HCT116 (cell line): ENCODE results near the gene PHF19. TPM values are rescaled to one million over a fixed set of nuclear protein-coding genes. Genes with fewer than 3 reads are reported as not detected.

Experiments used
- ATAC-seq: fragments of 200-7000 bp; cut with Tn5 transposase; 2 replicates; pipeline ENCODE4 v1.9.1; 2020; ENCODE audit warnings: mild to moderate bottlenecking, moderate library complexity
- BruUV-seq: library from RNA; stranded (reverse); fragments of 400-500 nt; replicated peaks from 2 replicates; lab custom pipeline; 2021; lab: Mats Ljungman, UMichigan
- CTCF ChIA-PET: fragments of 300-600 bp; sonication (Branson Sonifier 250); formaldehyde crosslinking; loops from one replicate; lab custom pipeline; 2021; ENCODE audit warnings: antibody characterized with exemption; lab: Charles Lee
- POLR2A ChIA-PET: fragments of 300-600, 350-600 bp; sonication (Branson Sonifier 250); formaldehyde crosslinking; loops from one replicate; lab custom pipeline; 2021; ENCODE audit warnings: antibody characterized with exemption; lab: Charles Lee
- RAD21 ChIA-PET, 2 experiments: fragments of 300-600 bp; sonication (Branson Sonifier 250); formaldehyde crosslinking; loops; one replicate each; lab custom pipeline; 2023; ENCODE audit warnings: low total read pairs in 2 of 2; ENCODE audit not compliant: uncharacterized antibody in 2 of 2, unreplicated experiment in 2 of 2, low non-redundant PET in 1 of 2; lab: Charles Lee
- DNase-seq: peaks from one replicate; pipeline ENCODE4 v3.0.0-alpha.2; 2010; ENCODE audit warnings: low read depth, low spot score
- H2AFZ ChIP-seq: fragments of 200-600 bp; shearing (Covaris generic), sonication (generic); 2 replicates; pipeline ENCODE4 v1.6.1; 2017; ENCODE audit warnings: low read depth, mixed run types, mixed read lengths, antibody characterized with exemption, low read length; ENCODE audit not compliant: poor library complexity, severe bottlenecking
- H3K27ac ChIP-seq: 2 replicates; pipeline ENCODE4 v1.5.1; 2012; ENCODE audit warnings: low read depth, low read length
- H3K27me3 ChIP-seq: fragments of 200-600 bp; sonication (generic); 2 replicates; pipeline ENCODE4 v1.6.1; 2016; ENCODE audit warnings: mixed run types, low read length, mixed read lengths; ENCODE audit not compliant: insufficient read depth
- H3K36me3 ChIP-seq, 2 experiments: fragments of 200-500 bp in 1 of 2; fragments of 200-600 bp in 1 of 2; sonication (Bioruptor generic) in 1 of 2; sonication (generic) in 1 of 2; 2 replicates each; pipeline versions ENCODE4 v1.5.1 to v1.6.1; 2014 to 2016; ENCODE audit warnings: low read length in 2 of 2, inconsistent platforms in 1 of 2, mixed read lengths in 1 of 2, mixed run types in 1 of 2; ENCODE audit not compliant: insufficient read depth in 2 of 2, control insufficient read depth in 1 of 2
- H3K4me1 ChIP-seq, 2 experiments: fragments of 200-600 bp in 1 of 2; sonication (generic) in 1 of 2; 2 replicates each; pipeline versions ENCODE4 v1.5.1 to v1.6.1; 2012 to 2017; ENCODE audit warnings: low read length in 2 of 2, inconsistent platforms in 1 of 2, mild to moderate bottlenecking in 1 of 2, mixed read lengths in 1 of 2, mixed run types in 1 of 2, moderate library complexity in 1 of 2; ENCODE audit not compliant: insufficient read depth in 2 of 2, control insufficient read depth in 1 of 2
- H3K4me2 ChIP-seq: fragments of 200-600 bp; sonication (generic); 2 replicates; pipeline ENCODE4 v1.6.1; 2017; ENCODE audit warnings: mixed run types, low read length, mixed read lengths
- H3K4me3 ChIP-seq, 2 experiments: fragments of 200-600 bp in 1 of 2; sonication (generic) in 1 of 2; replicated peaks in 1 of 2; 2 replicates each; pipeline ENCODE4 v1.5.1; 2011 to 2016; ENCODE audit warnings: low read length in 2 of 2, control low read depth in 1 of 2, low read depth in 1 of 2, mild to moderate bottlenecking in 1 of 2, mixed read lengths in 1 of 2, mixed run types in 1 of 2
- H3K79me2 ChIP-seq: fragments of 200-600 bp; sonication (generic); 2 replicates; pipeline ENCODE4 v1.6.1; 2017; ENCODE audit warnings: mild to moderate bottlenecking, mixed run types, low read length, moderate library complexity, mixed read lengths; ENCODE audit not compliant: insufficient read depth
- H3K9ac ChIP-seq: fragments of 200-600 bp; sonication (generic); 2 replicates; pipeline ENCODE4 v1.6.1; 2016; ENCODE audit warnings: low read length, mixed read lengths
- H3K9me2 ChIP-seq: fragments of 200-600 bp; sonication (generic), shearing (Covaris generic); 2 replicates; pipeline ENCODE4 v1.6.1; 2017; ENCODE audit warnings: mixed run types, mild to moderate bottlenecking, moderate library complexity; ENCODE audit not compliant: insufficient read depth
- H3K9me3 ChIP-seq, 2 experiments: fragments of 200-500 bp in 1 of 2; fragments of 200-600 bp in 1 of 2; sonication (Bioruptor generic) in 1 of 2; sonication (generic) in 1 of 2; 2 replicates each; pipeline ENCODE4 v1.6.1; 2014 to 2017; ENCODE audit warnings: low read length in 2 of 2, mixed read lengths in 2 of 2, inconsistent platforms in 1 of 2, low read depth in 1 of 2, mild to moderate bottlenecking in 1 of 2, mixed run types in 1 of 2, moderate library complexity in 1 of 2; ENCODE audit not compliant: control insufficient read depth in 1 of 2, insufficient read depth in 1 of 2
- H4K20me1 ChIP-seq: fragments of 200-600 bp; sonication (generic), shearing (Covaris generic); 2 replicates; pipeline ENCODE4 v1.6.1; 2017; ENCODE audit warnings: mixed run types, mild to moderate bottlenecking, moderate library complexity; ENCODE audit not compliant: insufficient read depth
- CBX3 ChIP-seq: IDR thresholded peaks from 2 replicates; pipeline ENCODE4 v1.6.1; 2012; ENCODE audit warnings: low read depth
- ELF1 ChIP-seq: IDR thresholded peaks from 2 replicates; pipeline ENCODE4 v1.6.1; 2012; ENCODE audit warnings: low read depth, borderline replicate concordance
- EZH2phosphoT487 ChIP-seq: fragments of 200-600 bp; IDR thresholded peaks from 2 replicates; pipeline ENCODE4 v1.6.1; 2018; ENCODE audit warnings: antibody characterized with exemption, borderline replicate concordance
- POLR2AphosphoS5 ChIP-seq: IDR thresholded peaks from 2 replicates; pipeline ENCODE4 v1.6.1; 2011; ENCODE audit warnings: mild to moderate bottlenecking, low read depth, low read length, moderate library complexity
- RAD21 ChIP-seq: IDR thresholded peaks from 2 replicates; pipeline ENCODE4 v1.6.1; 2012; ENCODE audit warnings: low read depth, mild to moderate bottlenecking
- SIN3A ChIP-seq: IDR thresholded peaks from 2 replicates; pipeline ENCODE4 v1.6.1; 2012; ENCODE audit warnings: low read depth
- SP1 ChIP-seq: IDR thresholded peaks from 2 replicates; pipeline ENCODE4 v1.6.1; 2012; ENCODE audit warnings: low read depth
- intact Hi-C: fragments of 100-400 bp; cut with micrococcal nuclease; formaldehyde crosslinking; loops from 2 replicates; pipeline ENCODE4 v1.10.0; 2022
- total RNA-seq: library from RNA; stranded (reverse); gene quantifications from one replicate; pipeline ENCODE4 v1.2.1, GENCODE V29; 2021; ENCODE audit not compliant: unreplicated experiment
- TF ChIP-seq, protein P1 (sequence below): IDR thresholded peaks from 2 replicates; pipeline ENCODE4 v1.6.1; 2012
- TF ChIP-seq, protein P2 (sequence below), 3 experiments: fragments of 200-600 bp in 1 of 3; sonication (generic) in 1 of 3; IDR thresholded peaks in 2 of 3; conservative IDR thresholded peaks in 1 of 3; 2 replicates each; pipeline ENCODE4 v1.5.1; 2012 to 2017; ENCODE audit warnings: low read depth in 2 of 3, low read length in 2 of 3, antibody characterized with exemption in 1 of 3, borderline replicate concordance in 1 of 3, control low read depth in 1 of 3, mild to moderate bottlenecking in 1 of 3, mixed read lengths in 1 of 3, mixed run types in 1 of 3, moderate library complexity in 1 of 3; ENCODE audit not compliant: insufficient read depth in 1 of 3

The PHF19 gene
- total RNA-seq, 1 experiment from 2014 or later = 74.0 TPM

DNA sequence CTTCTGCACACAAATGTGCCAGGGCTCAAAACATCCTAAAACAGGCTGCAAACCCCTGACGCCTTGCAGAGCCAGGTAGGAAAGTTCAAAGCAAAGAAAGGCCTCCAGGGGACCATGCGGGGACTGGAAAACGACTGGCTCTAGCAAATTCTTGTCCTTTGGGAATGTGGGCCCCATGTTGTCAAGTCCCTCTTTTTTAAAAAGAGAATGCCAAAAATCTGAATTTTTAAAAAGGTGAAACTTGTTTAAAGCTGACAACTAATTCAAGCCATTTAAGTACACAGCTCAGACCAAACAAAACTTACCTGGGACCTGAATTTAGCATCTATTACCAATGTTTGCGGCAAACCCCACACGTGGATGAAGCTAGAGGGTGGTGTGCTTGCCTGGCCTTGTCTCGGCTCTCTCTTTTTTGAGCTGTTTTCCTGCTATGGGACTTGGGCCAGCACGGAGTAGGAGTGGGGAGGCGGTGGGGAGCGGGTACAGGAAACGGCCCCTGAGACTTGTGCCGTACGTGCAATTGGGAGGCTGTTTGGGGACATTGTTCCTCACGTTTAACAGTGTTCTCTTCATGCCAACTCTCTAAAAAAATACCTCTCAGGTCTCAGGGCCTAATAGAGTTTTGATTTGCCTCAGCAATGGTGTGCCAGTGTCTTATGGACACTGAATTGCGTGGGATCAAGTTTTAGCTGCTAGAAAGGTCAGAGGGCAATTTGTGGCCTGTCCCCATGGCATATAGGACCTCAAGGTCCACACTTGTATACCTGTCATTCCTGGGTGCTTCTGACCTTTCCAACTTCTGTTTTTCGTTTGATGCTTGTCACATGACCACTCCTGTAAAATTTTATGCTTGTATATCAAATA, 15.1 kb upstream of the PHF19 start:
- Histone ChIP-seq H3K4me2 (no peak overlapping the region), H3K27ac (no peak overlapping the region)
- TF ChIP-seq, protein P1, sequence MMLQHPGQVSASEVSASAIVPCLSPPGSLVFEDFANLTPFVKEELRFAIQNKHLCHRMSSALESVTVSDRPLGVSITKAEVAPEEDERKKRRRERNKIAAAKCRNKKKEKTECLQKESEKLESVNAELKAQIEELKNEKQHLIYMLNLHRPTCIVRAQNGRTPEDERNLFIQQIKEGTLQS = no peak
- TF ChIP-seq SIN3A (no peak), ELF1 (no peak), RAD21 (no peak), POLR2AphosphoS5 (no peak), CBX3 (no peak), EZH2phosphoT487 (no peak), SP1 (no peak)
- TF ChIP-seq, protein P2, sequence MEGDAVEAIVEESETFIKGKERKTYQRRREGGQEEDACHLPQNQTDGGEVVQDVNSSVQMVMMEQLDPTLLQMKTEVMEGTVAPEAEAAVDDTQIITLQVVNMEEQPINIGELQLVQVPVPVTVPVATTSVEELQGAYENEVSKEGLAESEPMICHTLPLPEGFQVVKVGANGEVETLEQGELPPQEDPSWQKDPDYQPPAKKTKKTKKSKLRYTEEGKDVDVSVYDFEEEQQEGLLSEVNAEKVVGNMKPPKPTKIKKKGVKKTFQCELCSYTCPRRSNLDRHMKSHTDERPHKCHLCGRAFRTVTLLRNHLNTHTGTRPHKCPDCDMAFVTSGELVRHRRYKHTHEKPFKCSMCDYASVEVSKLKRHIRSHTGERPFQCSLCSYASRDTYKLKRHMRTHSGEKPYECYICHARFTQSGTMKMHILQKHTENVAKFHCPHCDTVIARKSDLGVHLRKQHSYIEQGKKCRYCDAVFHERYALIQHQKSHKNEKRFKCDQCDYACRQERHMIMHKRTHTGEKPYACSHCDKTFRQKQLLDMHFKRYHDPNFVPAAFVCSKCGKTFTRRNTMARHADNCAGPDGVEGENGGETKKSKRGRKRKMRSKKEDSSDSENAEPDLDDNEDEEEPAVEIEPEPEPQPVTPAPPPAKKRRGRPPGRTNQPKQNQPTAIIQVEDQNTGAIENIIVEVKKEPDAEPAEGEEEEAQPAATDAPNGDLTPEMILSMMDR (IDR thresholded peaks at IDR 0.05 in 2 of 3, conservative IDR thresholded peaks at IDR 0.05 in 1 of 3; ENCODE audit: borderline replicate concordance in 1 of 3, insufficient read depth in 1 of 3, low read depth in 2 of 3, low read length in 2 of 3) = no peak

More for the DNA sequence above, 15.1 kb upstream of the PHF19 start:
- Histone ChIP-seq H3K36me3 (no peaks in the 10 kb centered on the region), H3K4me1 (peaks cover 2 to 7% of the 10 kb centered on the region in 2 experiments; a peak in 3 of 4 replicates), H3K9me2 (no peaks in the 10 kb centered on the region), H3K9ac (no peak overlapping the region), H3K4me3 (no peak overlapping the region), H3K27me3 (no peaks in the 10 kb centered on the region), H3K79me2 (no peaks in the 10 kb centered on the region), H3K9me3 (no peaks in the 10 kb centered on the region), H4K20me1 (no peaks in the 10 kb centered on the region), H2AFZ (no peak overlapping the region)
- no peak for ATAC-seq
- DNase-seq = no peak
- POLR2A ChIA-PET = no interaction called here
- CTCF ChIA-PET = no interaction called here
- intact Hi-C loops = no loop called here
- RAD21 ChIA-PET = no interaction called here
- no TSS peak for BruUV-seq
